DMS114 treated with DMSO at 0.1 percent for 48 hours (cell line): ENCODE results near the gene PTH1R.

Experiments
- DNase-seq: peaks from one replicate; lab custom pipeline; 2025; ENCODE audit not compliant: unreplicated experiment; lab: John Stamatoyannopoulos, UW

The PTH1R gene

GRCh38 chr3:46943237-46944187 lies 66.0 kb downstream of the PTH1R start:
- DNase-seq = no peak

GRCh38 chr3:46944191-46944590 lies 66.7 kb downstream of the PTH1R start:
- DNase-seq = no peak

DNA sequence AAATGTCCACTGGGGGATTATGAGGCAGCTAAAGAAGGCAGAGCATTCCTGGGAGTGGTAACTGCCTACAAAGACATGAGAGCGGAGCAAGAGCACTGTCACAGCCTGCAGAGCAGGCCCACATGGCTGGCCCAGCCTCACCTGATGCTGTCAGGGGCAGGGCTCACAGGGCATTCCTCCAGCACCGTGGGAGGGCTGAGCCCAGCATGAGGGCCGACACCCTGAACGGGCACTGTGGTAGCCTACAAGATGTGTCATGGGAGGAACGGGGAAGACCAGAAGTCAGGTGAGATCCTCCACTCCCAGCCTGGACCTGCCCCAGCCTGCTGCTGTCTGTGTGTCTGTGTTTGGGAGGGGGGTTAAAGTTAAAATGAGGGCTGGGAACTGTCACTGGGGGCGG lies 68.9 kb downstream of the PTH1R start:
- no peak for DNase-seq

DNA sequence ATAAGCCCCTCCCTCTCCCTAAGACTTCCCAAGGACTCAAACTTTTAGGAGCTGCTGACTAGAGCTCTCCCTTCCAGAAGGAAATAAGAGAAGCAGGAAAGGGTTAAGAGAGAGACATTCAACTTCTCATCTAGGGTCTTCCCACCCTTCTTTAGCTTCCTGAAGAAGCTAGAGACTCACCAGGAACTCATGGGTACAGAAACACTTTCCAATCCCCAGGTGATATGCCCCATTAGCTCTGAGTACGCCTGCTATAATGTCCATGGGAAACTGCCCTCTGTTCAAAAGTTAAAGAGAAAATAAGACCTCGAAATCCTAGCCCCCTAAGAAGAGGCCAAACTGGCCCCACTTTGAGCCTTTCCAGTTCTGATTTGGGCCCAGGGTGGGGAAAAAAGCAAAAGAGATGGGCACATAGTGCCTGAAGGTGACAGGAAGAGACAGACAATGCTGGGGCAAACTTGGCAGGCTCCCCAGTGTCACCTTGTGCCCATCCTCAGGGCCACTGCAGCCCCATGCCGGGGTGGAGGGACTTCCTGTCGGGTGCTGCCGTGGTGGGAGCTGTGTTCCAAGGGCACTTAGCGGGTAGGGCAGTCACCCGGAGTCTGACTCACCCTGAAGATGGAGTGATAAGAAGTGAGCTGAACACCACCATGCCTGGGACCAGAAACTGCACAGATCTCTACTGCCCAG lies 69.5 kb downstream of the PTH1R start:
- DNase-seq = no peak

DNA sequence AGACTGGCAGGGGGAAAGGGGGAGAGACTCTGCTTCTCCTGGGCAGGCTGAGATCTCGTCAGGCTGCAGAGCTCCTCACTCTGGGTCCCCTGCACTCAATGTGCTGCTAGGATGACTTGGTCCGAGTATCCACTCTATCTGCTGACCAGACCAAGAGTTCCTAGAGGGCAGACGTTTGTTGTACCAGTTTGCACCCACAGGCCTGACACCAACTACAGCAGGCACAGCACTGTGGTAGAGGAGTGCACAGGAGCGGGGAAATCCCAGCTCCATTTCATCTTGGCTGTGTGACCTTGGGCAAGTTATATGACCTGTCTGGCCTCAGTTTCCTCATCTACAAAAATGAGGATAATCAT lies 70.0 kb downstream of the PTH1R start:
- no peak for DNase-seq

DNA sequence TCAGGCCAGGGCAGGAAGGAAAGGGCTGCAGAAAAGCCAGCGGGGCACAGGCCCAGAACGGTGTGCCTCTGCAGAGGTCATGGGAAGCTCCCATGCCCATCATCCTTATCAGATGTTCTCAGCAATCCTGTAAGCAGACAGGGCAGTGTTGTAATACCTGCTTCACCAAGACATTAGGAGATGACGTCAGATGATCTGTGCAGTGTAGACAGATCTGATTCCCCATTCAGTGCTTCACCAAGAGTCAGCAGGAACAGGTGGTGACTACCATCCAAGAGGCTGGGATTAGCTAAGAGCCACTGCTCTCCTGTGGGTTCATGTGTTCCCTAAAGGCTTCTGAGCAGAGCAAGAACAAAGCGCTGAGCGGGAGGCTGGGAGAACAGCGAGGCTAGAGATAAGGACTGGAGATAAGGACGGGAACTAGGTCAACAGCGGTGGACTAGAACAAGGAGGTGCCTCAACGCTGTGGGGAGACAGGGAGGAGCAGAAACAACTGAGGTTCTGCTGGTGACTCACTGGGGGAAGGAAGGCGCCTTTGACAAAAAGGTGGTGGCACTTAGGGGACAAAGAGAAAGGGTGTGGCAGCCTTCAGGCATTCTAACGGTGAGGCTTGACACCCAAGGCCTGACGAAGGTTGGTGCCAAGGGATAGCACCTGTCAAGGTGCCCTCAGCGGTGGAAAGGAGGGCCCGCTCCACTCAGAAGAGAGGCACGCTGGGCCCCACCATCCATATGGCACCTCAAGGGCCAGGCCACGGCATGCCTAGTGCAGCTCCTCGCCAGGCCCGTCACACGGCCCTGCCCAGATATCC lies 70.7 kb downstream of the PTH1R start:
- no peak for DNase-seq

- DNase-seq = no peak
These were observed 71.5 kb downstream of the PTH1R start for GRCh38 chr3:46948830-46949671.

GRCh38 chr3:46950177-46950576 lies 72.7 kb downstream of the PTH1R start:
- no peak for DNase-seq

GRCh38 chr3:46950650-46951241 lies 73.2 kb downstream of the PTH1R start:
- DNase-seq = no peak

- DNase-seq = no peak
These were observed 75.3 kb downstream of the PTH1R start for GRCh38 chr3:46952813-46953212.
